Femur (tissue), 1 donor: ENCODE data around the gene AFP.

Experiments used
- DNase-seq: peaks from one replicate; pipeline ENCODE4 v3.0.0-alpha.2; 2017

Gene AFP

DNA sequence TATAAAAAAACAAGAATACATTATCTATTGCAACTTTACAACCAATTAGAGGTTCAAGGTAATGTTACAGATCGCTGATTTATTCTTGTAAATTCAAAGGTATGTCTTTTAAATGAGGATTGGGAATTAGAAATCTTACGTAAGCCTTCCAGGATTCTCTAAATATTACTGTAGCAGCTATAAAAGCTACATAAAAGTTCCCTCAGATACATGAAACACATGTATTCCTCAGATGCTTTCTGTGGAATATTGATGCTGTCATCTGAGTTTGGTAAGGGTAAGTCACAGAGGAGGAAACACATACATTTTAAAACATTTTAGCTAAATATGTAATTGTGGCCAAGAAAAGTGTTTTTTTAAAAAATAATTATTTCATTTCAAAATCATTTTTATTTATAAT is 3.4 kb downstream of the AFP start:
- no peak for DNase-seq

DNA sequence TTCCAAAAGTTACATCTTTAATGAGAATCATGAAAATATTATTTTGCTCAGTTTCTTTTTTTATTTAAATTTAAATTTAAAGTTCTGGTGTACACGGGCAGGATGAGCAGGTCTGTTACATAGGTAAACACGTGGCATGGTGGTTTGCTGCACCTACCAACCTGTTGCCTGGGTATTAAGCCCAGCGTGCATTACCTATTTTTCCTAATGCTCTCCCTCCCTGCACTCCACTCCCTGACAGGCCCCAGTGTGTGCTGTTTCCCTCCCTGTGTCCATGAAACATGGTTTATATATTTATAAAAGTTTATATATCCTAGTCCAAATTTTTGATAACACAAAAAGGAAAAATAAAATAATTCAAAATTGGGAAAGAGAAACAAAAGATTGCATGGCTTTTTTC is 4.0 kb downstream of the AFP start:
- no peak for DNase-seq

DNA sequence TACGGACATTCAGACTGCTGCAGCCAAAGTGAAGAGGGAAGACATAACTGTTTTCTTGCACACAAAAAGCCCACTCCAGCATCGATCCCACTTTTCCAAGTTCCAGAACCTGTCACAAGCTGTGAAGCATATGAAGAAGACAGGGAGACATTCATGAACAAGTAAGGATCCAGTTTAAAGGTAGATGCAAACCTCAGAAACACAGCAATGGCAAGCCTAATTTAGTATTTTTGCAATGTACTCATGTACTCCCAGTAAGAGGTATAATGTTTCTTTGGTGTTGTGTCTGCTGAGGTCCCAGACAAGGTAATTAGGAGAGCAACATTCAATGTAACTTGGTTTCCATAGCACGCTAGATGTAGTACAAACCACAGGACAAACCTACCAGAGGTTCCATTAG is 4.6 kb downstream of the AFP start:
- no peak for DNase-seq

DNA sequence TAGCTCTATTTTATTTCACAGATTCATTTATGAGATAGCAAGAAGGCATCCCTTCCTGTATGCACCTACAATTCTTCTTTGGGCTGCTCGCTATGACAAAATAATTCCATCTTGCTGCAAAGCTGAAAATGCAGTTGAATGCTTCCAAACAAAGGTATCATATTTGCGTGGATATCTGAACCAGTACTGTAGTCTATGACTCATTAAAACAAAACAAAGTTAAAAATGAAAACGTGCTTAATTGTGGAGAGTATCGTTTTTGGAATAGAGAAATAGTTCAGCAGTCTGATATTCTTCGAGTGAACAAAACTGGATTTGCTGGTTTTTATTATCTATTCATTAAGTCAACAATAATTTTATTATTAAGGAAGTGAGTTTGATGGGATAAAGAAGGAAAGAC is 6.3 kb downstream of the AFP start:
- DNase-seq = no peak

DNA sequence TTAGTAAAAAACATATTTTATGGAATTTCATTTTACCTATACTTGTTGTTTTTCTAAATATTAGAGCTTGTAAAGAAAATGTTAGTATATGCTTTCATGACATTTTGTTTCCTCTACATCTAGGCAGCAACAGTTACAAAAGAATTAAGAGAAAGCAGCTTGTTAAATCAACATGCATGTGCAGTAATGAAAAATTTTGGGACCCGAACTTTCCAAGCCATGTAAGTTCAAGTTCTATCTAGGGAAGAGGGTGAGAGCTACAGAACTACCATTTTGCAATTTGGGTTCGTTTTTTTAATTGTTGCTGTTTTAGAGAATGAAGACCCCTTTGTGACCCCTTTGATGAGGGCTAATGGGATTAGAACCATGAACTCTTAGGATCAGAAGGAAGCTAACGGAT is 7.2 kb downstream of the AFP start:
- DNase-seq = no peak

DNA sequence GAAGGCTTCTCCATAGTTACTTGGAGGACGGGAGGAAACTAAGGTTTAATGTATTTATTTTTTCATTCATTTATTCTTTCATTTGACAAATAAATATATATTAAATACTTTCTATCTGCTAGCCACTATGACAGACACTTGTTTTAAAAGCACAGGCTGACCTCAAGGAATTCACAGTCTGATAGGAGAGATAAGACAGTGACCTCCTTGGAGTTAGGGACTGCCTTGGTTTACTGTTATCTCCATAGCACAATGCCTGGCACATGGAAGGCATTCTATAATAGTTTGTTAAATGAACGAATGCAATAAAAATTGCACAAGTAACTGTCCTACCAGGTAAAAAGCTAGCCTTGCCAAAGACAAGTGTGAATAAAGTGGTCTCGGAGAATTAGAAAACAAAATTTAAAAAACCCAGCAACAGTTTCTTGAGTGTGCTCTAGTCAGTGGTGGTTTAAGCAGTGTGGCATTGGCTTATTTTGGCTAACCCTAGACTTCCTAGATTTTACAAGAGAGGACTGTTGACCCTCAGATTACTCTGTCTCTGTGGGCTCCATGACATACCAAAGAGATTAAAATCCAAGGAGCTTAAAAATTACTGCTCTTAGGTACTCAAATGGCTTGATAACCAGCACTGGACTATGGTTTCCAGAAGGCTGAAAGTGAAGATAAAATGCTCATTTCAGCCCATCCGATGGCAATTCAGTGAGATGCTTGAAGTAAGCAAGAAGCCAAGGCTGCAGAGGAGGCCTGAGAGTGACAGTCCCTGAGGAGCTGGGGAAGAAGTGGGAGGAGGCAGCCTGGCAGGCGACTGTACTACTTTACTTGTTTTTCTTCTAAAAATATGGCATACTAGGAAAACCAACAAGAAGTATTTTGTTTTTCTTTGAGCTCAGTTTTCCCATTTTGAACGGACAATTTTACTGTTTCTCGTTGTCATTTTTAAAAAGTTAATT is 9.6 kb downstream of the AFP start:
- no peak for DNase-seq

DNA sequence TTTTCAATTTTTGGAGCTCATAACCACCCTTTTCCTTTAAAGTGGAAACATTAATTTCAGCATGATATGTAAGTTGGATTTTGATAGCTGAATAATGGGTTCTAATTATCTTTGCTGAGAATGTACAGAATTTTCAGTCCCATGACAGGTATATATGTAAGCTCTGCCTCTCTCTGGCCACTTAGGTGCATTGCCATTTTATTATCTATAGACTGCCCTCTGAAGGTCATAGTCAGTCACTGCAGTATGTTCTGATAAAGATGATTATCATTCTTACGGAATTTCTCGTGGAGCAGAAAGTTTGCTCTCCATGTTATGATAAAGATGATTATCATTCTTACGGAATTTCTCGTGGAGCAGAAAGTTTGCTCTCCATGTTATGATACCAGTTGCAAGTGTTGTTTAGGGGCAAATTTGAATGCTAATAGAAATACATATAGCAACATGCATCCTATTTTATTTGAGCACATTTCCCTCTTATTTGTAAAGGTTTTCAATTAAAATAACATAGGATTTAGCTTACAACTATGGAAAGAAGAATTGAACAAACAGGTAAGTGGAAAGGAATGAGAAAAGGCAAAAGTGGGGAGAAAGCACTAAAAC is 10.4 kb downstream of the AFP start:
- DNase-seq = no peak

DNA sequence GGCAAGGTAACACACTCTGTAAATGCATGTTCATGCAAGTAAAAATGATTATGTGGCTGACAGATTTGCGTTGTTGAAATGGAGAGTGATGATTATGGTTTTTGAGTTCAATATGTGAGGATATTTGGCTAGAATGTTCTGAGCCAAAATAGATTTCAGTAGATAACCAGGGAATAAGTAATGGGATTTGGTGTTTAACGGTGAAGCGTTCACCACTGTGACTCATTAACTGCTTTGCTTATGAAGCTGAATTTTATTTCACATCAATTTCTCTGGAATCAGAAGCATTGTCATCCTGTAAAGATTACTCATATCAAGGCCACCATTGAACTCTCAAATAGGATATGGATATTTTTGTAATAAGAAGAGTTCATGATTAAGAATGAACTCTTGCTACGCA is 11.7 kb downstream of the AFP start:
- DNase-seq = no peak

DNA sequence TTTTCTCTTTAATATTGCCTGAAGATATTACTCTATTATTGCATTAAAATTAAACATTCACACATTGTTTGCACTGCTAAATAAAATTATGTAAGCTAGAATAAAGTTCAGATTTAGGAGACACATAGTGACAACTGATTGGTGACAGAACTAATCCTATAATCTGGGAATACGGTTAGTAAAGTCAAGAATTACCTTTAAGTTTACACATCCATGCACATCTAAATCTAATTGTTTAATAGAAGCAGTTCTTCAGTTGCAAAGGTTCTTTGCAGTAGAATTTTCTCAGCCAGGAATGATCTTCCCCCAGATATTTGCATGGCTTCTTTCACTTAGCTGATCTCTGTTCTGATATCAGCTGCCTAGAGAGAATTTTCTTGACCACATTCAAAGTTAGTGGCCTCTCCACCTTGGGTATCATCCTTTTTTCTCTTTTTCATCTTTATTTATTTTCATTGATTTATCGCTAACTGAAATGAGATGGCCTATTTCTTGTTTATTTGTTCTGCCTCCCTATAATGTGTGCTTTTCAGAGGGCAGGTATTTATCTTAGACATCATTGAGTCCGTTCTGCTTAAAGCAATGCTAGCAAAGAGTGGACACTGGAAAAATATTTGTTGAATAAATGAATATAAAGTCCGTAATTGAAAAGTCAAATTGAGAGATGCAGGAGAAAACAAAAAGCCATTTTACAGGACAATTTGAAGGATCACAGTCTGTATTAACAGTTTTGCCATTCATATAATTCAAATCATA is 12.6 kb downstream of the AFP start:
- DNase-seq = no peak

DNA sequence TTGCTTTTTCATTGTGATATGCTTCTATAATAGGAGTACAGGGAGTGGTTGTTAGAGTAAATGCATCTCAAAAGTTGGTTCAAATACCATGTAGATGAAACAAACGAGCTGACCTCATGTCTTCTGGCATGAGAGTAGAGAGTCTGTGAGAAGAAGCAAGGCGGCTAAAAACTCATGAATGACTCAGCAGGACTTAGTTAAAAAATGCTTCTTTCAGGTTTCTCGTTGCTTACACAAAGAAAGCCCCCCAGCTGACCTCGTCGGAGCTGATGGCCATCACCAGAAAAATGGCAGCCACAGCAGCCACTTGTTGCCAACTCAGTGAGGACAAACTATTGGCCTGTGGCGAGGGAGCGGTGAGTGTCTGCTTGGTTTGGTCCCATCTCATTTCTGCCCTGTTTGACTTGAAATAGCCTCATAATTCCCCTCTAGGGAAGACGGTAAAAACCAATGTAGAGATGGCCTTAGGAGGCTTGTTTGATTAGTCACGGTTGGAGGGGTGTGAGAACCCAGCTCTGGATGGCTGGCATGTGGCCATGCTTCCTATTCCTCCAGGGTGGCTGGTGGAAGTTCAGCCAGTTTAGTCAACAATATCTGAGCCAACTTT is 14.5 kb downstream of the AFP start:
- no peak for DNase-seq

DNA sequence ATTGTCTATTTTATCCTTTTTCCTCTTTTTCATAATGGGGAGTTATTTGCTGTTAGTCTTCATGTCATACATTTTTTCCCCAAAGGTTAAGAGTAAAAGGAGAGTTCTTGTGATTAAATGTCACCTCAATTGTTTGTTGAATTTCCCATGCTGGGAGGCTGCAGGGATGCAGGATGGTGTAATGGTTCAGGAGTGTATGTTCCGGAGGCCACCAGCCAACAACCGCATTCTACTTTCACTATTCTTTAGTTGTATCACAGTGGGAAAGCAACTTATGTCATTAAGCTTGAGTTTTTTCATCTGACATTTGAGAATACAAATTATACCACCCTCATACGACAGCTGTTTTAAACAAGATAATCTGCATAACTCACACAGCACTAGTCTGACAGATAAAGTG is 15.4 kb downstream of the AFP start:
- no peak for DNase-seq

DNA sequence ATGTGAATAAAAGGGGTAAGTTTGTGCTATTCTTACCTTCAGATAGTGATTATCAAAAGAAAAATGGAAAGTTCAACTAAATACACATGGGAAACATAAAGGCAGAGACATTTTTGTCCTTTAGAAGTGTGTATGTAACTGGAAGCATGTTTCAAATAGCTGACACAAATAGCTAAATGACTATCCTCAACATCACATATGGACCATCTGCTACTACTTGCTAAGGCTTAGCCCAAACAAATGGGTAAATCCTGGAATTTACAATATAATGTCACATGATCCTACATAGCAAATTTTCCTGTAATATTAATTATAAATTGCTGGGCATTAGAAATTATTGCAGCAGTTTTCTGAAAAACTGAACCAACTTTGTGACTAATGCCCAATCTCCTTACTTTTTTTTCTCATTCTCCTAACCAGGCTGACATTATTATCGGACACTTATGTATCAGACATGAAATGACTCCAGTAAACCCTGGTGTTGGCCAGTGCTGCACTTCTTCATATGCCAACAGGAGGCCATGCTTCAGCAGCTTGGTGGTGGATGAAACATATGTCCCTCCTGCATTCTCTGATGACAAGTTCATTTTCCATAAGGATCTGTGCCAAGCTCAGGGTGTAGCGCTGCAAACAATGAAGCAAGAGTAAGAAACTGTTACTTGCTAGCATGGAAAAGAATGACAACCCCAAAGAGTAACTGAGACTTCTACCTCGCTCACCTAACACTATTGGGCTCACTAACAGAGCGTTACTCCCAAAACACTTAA is 16.1 kb downstream of the AFP start:
- no peak for DNase-seq

DNA sequence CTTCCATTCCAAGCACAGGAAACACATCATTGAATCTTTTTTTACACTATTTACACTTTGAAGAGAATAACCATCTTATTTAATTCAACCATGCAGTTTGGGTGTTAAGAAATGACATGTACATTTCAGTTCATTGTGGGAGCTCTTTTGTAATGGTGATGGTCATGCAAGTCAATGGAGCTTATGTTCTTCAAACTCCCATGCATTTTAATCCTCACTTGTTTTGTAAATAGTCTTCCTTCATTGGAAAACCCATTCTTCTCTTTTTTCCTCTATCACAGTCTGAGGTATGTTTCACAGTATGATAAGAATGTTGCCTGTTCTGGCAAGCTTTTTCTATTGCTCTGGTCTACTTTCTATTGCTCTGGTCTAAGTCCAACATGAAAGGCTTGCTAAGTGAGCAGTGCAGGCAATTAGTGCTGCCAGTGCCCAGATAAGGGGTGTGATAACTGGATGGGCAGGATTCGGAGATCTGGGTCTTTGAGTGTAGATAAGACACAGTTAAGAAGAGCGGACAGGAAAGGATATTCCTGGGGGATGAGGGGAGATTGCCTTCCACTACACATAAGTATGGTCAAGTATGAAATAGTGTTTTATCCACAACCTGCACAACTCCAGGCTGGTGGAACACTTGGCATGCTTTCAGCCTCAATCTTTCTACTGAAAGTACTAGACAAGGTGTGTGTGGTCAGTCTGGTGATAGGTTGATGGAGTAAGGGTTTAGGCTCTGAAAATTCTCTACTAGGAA is 17.1 kb downstream of the AFP start:
- DNase-seq = no peak

DNA sequence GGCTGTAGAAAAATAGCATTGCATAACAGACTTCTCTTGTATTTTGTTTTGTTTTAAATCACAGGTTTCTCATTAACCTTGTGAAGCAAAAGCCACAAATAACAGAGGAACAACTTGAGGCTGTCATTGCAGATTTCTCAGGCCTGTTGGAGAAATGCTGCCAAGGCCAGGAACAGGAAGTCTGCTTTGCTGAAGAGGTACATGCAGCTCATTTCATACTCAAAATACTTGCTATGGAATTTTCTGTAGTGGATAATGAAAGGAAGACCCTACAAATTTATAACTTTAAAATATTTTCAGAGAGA is 17.6 kb downstream of the AFP start:
- DNase-seq = no peak

DNA sequence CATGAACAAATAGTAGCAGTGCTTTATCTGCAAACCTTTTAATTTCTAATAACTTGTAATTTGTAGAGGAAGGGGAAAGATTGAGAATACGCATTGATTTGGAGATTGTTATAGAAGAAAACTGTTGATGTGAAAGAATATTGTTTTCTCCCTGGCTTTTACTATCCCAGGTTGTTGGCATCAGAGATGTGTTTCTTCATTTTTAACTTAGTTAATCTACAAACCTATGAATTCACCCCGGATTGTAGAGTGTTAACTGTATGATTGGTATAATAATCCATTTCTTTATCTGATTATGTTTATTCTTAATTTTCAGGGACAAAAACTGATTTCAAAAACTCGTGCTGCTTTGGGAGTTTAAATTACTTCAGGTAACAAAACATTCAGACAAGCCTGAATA is 18.9 kb downstream of the AFP start:
- no peak for DNase-seq

DNA sequence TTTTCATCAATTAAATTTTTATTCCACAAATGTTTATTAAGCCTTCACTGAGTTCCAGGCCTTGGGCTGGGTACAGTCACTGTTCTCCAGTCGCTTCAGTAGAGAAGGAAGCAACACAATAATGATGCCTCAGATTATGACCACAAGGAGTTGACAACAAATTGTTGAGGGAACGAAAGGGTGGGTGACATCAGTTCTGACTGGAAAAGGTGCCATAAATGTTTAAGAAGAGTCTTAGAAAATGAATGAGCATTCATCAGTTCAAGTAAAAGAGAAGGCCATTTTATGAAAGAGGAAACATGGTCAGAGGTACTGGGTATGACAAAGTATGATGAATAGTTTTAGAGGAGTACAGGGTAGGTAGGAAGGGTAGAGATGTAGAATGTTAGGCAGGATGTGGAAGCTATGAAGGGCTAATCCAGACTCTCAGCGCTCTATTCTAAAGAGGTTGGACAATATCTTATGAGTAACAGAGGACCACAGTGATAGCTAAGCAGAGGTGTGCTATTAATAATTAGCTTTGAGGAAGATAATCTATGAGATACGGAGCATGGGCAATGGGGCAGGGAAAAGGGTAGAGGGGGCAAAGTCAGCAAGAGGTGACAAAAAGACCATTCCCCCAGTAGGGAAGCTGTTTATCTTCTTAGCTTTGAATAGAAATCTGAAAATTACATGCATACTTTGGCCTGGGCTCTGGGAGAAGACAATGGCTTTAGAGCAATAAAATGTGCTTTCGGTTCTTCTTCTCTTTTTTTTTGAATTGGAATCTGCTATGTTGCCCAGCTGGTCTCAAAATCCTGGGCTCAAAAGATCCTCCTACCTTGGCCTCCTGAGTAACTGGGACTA is 20.4 kb downstream of the AFP start:
- DNase-seq = no peak

DNA sequence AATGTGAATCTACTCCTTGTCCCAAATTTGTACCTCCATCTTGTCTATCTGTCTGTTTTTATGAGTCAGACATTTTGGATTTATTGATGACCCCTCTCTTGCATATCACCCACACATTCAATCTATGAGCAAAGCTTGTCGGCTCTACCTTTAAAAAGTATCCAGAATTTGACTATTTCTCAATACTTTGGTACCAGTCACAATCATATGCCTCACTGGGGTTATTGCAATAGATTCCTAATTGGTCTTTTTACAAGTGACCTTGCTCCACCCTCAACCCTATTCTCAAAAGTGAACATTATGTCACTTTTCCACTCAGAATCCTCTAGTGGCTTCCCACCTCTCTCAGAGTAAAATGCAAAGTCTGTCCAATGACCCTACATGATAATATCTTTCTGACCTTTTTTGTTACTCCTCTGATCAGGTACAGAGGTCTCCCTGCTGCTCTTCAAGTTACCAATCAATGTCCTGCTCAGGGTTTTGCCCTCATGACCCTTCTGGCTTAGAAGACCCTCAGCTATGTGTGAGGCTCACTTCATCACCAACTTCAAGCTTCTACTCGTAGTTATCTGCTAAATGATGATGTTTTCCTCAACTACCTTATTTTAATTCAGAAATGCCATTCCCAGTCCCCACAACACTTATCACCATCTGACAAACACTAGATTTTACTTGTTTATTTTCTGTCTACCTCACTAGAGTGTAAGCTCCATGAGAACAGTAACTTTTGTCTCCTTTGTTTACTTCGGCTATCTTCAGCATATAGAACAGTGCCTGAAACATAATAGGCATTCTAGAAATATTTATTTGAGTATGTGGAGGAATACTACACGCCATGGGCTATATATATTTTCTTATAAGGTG is 22.4 kb downstream of the AFP start:
- no peak for DNase-seq

DNA sequence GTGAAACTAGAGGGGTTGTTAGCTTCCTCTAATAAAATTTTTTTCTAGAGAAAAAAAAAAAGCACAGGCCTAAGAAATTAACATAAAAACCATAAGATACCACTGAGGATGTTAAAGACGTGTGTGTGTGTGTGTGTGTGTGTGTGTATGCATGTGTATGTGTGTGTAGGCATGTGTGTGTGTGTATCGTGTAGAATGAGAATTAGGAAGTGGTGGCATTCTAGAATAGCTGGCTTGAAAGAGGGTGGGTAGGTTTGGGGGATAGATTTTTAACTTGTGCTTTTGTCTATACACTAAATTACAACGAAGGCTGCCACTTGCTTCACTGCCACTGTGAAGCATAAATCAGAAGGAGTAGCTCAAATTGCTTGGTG is 23.0 kb downstream of the AFP start:
- no peak for DNase-seq

DNA sequence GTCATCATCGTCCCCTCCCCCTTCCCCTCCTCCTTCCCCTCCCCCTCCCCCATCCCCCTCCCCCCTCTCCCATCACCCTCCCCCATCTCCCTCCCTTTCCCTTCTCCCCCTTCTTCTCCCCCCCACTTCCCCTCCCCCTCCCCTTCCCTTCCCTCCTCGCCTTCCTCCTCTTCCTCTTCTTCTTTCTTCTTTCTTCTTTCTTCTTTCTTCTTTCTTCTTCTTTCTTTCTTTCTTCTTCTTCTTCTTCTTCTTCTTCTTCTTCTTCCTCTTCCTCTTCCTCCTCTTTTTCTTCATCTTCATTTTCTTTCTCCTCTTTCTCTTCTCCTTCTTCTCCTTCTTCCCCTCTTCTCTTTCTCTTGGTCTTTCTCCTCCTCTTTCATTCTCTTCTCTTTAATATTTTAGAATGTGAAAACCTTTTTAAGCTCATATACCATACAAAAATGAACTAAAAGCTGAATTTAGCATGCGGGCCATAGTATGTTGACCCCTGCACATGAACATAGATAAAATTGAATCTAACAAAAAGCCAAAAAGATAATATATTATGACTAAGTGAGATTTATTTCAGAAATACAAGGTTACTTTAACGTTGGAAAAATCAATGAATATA is 25.0 kb downstream of the AFP start:
- DNase-seq = no peak

DNA sequence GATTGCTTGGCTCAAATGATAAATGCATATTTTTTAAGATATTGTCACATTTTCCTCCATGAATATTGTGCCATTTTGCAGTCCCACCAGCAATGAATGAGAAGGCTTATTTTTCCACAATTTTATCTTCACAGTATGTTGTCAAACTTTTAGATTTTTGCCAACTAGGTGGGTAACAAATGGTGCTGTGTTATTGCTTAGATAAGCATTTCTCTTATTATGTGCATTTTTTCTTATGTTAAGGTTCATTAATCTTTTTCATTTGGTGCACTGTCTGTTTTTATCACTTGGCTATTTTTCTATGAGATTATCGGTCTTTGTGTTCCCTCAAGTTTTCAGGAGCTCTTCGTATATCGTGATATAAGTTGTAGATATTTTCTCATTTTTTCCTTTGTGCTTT is 32.1 kb downstream of the AFP start:
- DNase-seq = no peak
